HG03439 (cell line): ENCODE data around the gene ART5.
"Not testable (repeated sequence)": the region's sequence is repeated elsewhere in the genome, so short reads cannot be mapped to it uniquely, and the experiment has no call there.

Experiments
- ATAC-seq: cut with Tn5 transposase; IDR thresholded peaks from one replicate; pipeline ENCODE4 v1.9.1; 2021; ENCODE audit warnings: mild to moderate bottlenecking, moderate library complexity; ENCODE audit not compliant: unreplicated experiment

The ART5 gene

GRCh38 chr11:3623767-3624458 is 17.9 kb downstream of the ART5 start:
- no peak for ATAC-seq

- no peak for ATAC-seq
These were observed 18.7 kb downstream of the ART5 start for GRCh38 chr11:3623121-3623520.

- ATAC-seq, result no peak
These were observed 19.3 kb downstream of the ART5 start for GRCh38 chr11:3622521-3622920.

- ATAC-seq, result no peak
These were observed 23.8 kb downstream of the ART5 start for GRCh38 chr11:3617990-3618389.

- ATAC-seq, result no peak
These were observed 24.9 kb downstream of the ART5 start for GRCh38 chr11:3616721-3617460.

- no peak for ATAC-seq
These were observed 25.8 kb downstream of the ART5 start for GRCh38 chr11:3615998-3616397.

- no peak for ATAC-seq
These were observed 27.0 kb downstream of the ART5 start for GRCh38 chr11:3614742-3615171.

- no peak for ATAC-seq
These were observed 27.6 kb downstream of the ART5 start for GRCh38 chr11:3613998-3614741.

- ATAC-seq, result no peak
These were observed 29.7 kb downstream of the ART5 start for GRCh38 chr11:3611976-3612678.

GRCh38 chr11:3610846-3611245 is 30.9 kb downstream of the ART5 start:
- no peak for ATAC-seq

- no peak for ATAC-seq
These were observed 32.2 kb downstream of the ART5 start for GRCh38 chr11:3609416-3610265.

- ATAC-seq, result no peak
These were observed 36.0 kb downstream of the ART5 start for GRCh38 chr11:3605771-3606203.

GRCh38 chr11:3605283-3605662 is 36.5 kb downstream of the ART5 start:
- no peak for ATAC-seq

- ATAC-seq, result no peak
These were observed 37.6 kb downstream of the ART5 start for GRCh38 chr11:3604167-3604566.

GRCh38 chr11:3600201-3600600 is 41.6 kb downstream of the ART5 start:
- not testable (repeated sequence) for ATAC-seq

GRCh38 chr11:3597743-3598142 is 44.0 kb downstream of the ART5 start:
- not testable (repeated sequence) for ATAC-seq

GRCh38 chr11:3591326-3591725 is 50.5 kb downstream of the ART5 start:
- not testable (repeated sequence) for ATAC-seq

GRCh38 chr11:3590193-3590592 is 51.6 kb downstream of the ART5 start:
- ATAC-seq, result not testable (repeated sequence)

- not testable (repeated sequence) for ATAC-seq
These were observed 53.0 kb downstream of the ART5 start for GRCh38 chr11:3588776-3589175.
